Mucosa of descending colon (tissue), 3 donors: Measurements from ENCODE around the gene EXOC2. TPM values are rescaled to one million over a fixed set of nuclear protein-coding genes. Genes with fewer than 3 reads are reported as not detected.

Experiments
- ATAC-seq: fragments of 200-7000 bp; cut with Tn5 transposase; one replicate; pipeline ENCODE4 v1.9.1; 2020; ENCODE audit warnings: mild to moderate bottlenecking, moderate library complexity
- DNase-seq, 3 donors: peaks; one replicate each; pipeline ENCODE4 v3.0.0-alpha.2; 2020
- H3K36me3 ChIP-seq: fragments of 200-600 bp; one replicate; pipeline ENCODE4 v1.8.0; 2021; ENCODE audit warnings: low read depth, mild to moderate bottlenecking
- H3K4me1 ChIP-seq: fragments of 200-600 bp; one replicate; pipeline ENCODE4 v1.8.0; 2021; ENCODE audit warnings: low read depth, mild to moderate bottlenecking
- H3K4me3 ChIP-seq: fragments of 200-600 bp; one replicate; pipeline ENCODE4 v1.8.0; 2021; ENCODE audit warnings: mild to moderate bottlenecking
- H3K9me3 ChIP-seq: fragments of 200-600 bp; one replicate; pipeline ENCODE4 v1.8.0; 2021; ENCODE audit warnings: mild to moderate bottlenecking
- intact Hi-C, 2 donors: fragments of 100-400 bp; cut with DNase I in 1 of 2; cut with micrococcal nuclease in 1 of 2; formaldehyde crosslinking; loops; one replicate each; pipeline versions ENCODE4 v1.11.0 to v1.11.1; 2022; cut with DNase I, micrococcal nuclease
- total RNA-seq, 3 donors: library from RNA; stranded (reverse); fragmentation: NEBNext Ultra II Directional in 2 of 3; extraction: Animal tissue kit (Norgen Biotek cat#: 25700) in 2 of 3; gene quantifications; one replicate each; pipeline versions ENCODE4 v1.2.1 to v1.2.4, GENCODE V29; 2021 to 2023
- TF ChIP-seq, protein P1 (sequence below): fragments of 200-600 bp; IDR thresholded peaks from one replicate; pipeline ENCODE4 v1.8.0; 2022; ENCODE audit warnings: antibody characterized with exemption, mild to moderate bottlenecking
- donor health status: DM: no; HTN: no; CAD: no; lungs with moderate emphysema.
- donor health status: DM: no; HTN: no; CAD: no.
- donor health status: DM: no; HTN: yes; CAD: no.

The EXOC2 gene
- total RNA-seq, 3 donors from 2014 or later: 13.1 to 20.9 (median 17.3) TPM

GRCh38 chr6:678520-678919 lies 14.4 kb downstream of the EXOC2 start:
- intact Hi-C loops: no loop called here
- TF ChIP-seq, protein P1, sequence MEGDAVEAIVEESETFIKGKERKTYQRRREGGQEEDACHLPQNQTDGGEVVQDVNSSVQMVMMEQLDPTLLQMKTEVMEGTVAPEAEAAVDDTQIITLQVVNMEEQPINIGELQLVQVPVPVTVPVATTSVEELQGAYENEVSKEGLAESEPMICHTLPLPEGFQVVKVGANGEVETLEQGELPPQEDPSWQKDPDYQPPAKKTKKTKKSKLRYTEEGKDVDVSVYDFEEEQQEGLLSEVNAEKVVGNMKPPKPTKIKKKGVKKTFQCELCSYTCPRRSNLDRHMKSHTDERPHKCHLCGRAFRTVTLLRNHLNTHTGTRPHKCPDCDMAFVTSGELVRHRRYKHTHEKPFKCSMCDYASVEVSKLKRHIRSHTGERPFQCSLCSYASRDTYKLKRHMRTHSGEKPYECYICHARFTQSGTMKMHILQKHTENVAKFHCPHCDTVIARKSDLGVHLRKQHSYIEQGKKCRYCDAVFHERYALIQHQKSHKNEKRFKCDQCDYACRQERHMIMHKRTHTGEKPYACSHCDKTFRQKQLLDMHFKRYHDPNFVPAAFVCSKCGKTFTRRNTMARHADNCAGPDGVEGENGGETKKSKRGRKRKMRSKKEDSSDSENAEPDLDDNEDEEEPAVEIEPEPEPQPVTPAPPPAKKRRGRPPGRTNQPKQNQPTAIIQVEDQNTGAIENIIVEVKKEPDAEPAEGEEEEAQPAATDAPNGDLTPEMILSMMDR: no peak
- Histone ChIP-seq H3K4me3 (no peak overlapping the region), H3K36me3 (no peaks in the 10 kb centered on the region), H3K9me3 (no peaks in the 10 kb centered on the region), H3K4me1 (peaks cover 4% of the 10 kb centered on the region)
- DNase-seq (no peak), ATAC-seq (no peak)

DNA sequence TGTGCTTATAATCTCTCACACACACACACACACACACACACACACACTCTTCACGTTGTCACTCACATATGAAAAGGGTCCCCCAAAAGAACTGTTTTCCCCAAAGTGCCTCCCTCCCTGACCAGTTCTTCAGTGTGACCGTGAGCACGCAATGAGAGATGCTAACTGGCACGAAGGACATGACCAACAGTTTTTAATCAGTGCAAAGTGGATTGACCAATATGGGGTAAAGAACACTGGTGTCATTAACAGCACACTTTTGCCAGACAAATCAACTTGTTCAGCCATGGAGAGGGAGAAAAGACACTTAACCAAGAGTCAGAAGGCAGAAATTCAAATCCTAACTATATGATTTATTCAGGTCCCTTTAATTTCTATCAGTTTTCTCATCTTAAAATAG lies 15.0 kb downstream of the EXOC2 start:
- DNase-seq: no peak
- intact Hi-C loops: no loop called here
- TF ChIP-seq, protein P1: no peak
- ATAC-seq: no peak
- no peak overlapping the region for H3K4me3 ChIP-seq
- H3K9me3 ChIP-seq: no peaks in the 10 kb centered on the region
- no peaks in the 10 kb centered on the region for H3K36me3 ChIP-seq
- peaks cover 4% of the 10 kb centered on the region for H3K4me1 ChIP-seq

GRCh38 chr6:674956-675355 lies 18.0 kb downstream of the EXOC2 start:
- intact Hi-C loops: no loop called here

GRCh38 chr6:674406-674805 lies 18.5 kb downstream of the EXOC2 start:
- Histone ChIP-seq H3K4me1 (no peaks in the 10 kb centered on the region), H3K9me3 (no peaks in the 10 kb centered on the region), H3K36me3 (no peaks in the 10 kb centered on the region), H3K4me3 (no peak overlapping the region)
- ATAC-seq (no peak), DNase-seq (no peak)
- TF ChIP-seq, protein P1: no peak
- intact Hi-C loops: no loop called here

More at GRCh38 chr6:674956-675355, 18.0 kb downstream of the EXOC2 start:
- TF ChIP-seq, protein P1: no peak
- no peak overlapping the region for H3K4me3 ChIP-seq
- ATAC-seq (no peak), DNase-seq (no peak)
- no peaks in the 10 kb centered on the region for H3K36me3 ChIP-seq
- no peaks in the 10 kb centered on the region for H3K9me3 ChIP-seq
- no peaks in the 10 kb centered on the region for H3K4me1 ChIP-seq

DNA sequence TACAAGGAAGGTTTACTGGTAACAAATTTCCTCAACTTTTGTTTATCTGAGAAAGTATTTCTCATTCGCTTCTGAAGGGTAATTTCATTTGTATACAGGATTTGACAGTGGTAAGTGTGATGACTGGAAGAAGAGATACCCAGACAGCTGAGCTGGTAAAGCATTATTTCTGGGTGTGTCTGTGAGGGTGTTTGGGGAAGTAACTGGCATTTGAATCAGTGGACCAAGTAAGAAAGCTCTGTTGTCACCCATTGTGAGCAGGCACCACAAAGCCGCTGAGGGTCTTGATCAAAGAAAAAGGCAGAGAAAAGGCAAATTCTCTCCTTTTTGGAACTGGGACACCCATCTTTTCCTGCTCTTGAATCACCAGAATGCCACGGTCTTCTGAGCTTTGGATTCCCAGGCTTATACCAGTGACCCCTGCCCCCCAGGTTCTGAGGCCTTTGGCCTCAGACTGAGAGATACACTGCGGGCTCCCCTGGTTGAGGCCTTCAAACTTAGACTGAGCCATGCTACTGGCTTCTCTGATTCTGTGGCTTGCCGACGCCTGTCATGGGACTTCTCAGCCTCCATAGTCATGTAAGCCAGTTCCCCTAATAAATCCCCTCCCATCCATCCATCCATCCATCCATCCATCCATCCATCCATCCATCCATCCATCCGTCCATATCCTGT lies 25.5 kb downstream of the EXOC2 start:
- TF ChIP-seq, protein P1: no peak
- no peak overlapping the region for H3K4me3 ChIP-seq
- no peaks in the 10 kb centered on the region for H3K9me3 ChIP-seq
- ATAC-seq (no peak), DNase-seq (no peak)
- no peaks in the 10 kb centered on the region for H3K4me1 ChIP-seq
- H3K36me3 ChIP-seq: no peaks in the 10 kb centered on the region
- intact Hi-C loops: no loop called here
